Endothelial cell of umbilical vein (primary cell): Measurements from ENCODE around the gene KCTD19.

Experiments used
- CTCF ChIP-seq, 2 donors: IDR thresholded peaks; 1 replicate in 1 of 2; 2 replicates in 1 of 2; pipeline ENCODE4 v1.5.1; 2011; ENCODE audit warnings: low read length in 2 of 2, mild to moderate bottlenecking in 2 of 2, moderate library complexity in 2 of 2, control low read depth in 1 of 2, inconsistent platforms in 1 of 2, low read depth in 1 of 2; ENCODE audit not compliant: insufficient read depth in 1 of 2; ENCODE audit errors: extremely low read depth in 1 of 2
- JUN ChIP-seq: IDR thresholded peaks from 2 replicates; pipeline ENCODE4 v1.6.1; 2011; ENCODE audit warnings: borderline replicate concordance, low read depth; ENCODE audit not compliant: insufficient read length, insufficient read depth
- POLR2A ChIP-seq: IDR thresholded peaks from 2 replicates; pipeline ENCODE4 v1.6.1; 2012; ENCODE audit warnings: low read depth, mild to moderate bottlenecking, control low read depth, low read length

- TF ChIP-seq CTCF (IDR thresholded peaks at IDR 0.05; ENCODE audit: extremely low read depth in 1 of 2, insufficient read depth in 1 of 2, low read depth in 1 of 2, low read length in 2 of 2) (no peak), POLR2A (no peak), JUN (no peak)
Measured at GRCh38 chr16:67305216-67306071, 21.1 kb downstream of the KCTD19 start.
